ENCODE measurements around the gene CYP2W1. TPM values are rescaled to one million over a fixed set of nuclear protein-coding genes. Genes with fewer than 3 reads are reported as not detected.

The CYP2W1 gene
- total and polyA plus RNA-seq, 11 donors: not detected

DNA sequence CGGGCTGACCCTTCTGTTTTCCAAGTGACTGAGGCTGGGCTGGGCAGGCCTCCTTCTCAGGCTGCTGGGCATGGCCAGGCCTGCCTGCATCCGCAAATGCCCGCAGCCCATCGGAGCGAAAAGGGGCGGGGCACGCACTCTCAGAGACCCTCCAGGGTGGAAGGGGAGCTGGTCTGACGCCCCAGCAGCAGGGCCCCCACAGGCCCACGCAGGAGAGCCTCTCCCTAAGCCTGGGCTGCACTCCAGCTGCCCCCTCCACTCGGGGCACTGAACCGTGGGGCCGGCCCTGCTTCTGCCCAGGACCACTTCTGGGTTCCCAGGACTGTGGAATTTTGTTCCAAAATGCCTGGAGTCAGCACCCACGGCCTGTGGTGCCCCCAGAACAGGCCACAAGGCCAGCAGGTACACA lies 37.8 kb upstream of the CYP2W1 start:
- peaks cover 0 to 6% (median 0%) of the 10 kb centered on the region in 9 donors for H3K27me3 ChIP-seq
- peaks cover 0 to 20% (median 0%) of the 10 kb centered on the region in 12 donors for H3K4me1 ChIP-seq
- TF ChIP-seq POLR2A (IDR thresholded peaks at IDR 0.05): no peak
- TF ChIP-seq, protein P1, sequence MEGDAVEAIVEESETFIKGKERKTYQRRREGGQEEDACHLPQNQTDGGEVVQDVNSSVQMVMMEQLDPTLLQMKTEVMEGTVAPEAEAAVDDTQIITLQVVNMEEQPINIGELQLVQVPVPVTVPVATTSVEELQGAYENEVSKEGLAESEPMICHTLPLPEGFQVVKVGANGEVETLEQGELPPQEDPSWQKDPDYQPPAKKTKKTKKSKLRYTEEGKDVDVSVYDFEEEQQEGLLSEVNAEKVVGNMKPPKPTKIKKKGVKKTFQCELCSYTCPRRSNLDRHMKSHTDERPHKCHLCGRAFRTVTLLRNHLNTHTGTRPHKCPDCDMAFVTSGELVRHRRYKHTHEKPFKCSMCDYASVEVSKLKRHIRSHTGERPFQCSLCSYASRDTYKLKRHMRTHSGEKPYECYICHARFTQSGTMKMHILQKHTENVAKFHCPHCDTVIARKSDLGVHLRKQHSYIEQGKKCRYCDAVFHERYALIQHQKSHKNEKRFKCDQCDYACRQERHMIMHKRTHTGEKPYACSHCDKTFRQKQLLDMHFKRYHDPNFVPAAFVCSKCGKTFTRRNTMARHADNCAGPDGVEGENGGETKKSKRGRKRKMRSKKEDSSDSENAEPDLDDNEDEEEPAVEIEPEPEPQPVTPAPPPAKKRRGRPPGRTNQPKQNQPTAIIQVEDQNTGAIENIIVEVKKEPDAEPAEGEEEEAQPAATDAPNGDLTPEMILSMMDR (IDR thresholded peaks at IDR 0.05): no peak
- intact Hi-C loops (cut with DNase I): loop anchor here in 1 of 10 donors (5.0 kb wide), 1 partner anchor 33 kb away; no protein-coding TSS in a partner anchor
- no peak overlapping the region for H3K27ac ChIP-seq
- peaks cover 0 to 4% (median 0%) of the 10 kb centered on the region in 9 donors for H3K36me3 ChIP-seq
- peak in 3 of 5 donors; percentile 11 to 40 (median 13) for DNase-seq
- H3K4me3 ChIP-seq: no peak overlapping the region
- 87 to 89% (median 87%) methylated on average over 10 to 13 of the region's 13 CpGs for WGBS, 4 donors
- no peak for ATAC-seq
- peaks cover 0 to 9% (median 0%) of the 10 kb centered on the region in 12 donors for H3K9me3 ChIP-seq

DNA sequence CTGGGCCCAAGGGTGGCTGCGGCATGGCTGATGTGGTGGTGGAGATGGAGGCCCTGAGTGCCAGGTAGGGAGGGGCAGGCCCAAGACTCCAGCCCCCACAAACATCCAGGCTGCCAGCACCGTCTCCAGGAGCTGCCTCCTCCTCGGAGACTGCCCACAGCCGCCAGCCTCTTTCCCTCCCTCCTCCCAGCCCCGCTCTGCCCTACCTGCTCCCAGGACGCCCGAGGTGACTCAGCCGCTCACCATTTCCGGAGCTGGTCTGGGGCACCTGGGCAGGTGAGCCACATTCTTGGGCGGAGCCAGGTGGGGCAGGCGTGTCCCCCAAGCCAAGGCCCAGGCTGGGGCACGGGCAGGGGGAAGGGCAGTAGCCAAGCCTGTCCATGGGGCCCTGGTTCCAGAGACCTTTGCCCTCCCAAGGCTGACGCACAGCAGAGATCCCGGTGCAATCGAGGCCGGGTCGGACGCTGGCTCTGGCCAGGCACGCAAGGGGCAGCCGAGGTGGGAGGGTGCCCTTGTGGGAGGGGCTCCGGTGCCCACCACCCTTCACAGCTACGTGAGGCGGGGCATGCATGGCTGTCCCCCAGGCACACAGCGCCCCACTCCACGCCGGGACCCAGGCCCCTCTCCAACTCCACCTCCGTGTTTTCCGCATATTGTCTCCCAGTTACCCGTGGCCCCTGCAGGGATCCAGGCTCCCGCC lies 37.3 kb upstream of the CYP2W1 start:
- H3K27ac ChIP-seq: no peak overlapping the region
- peaks cover 0 to 17% (median 0%) of the 10 kb centered on the region in 12 donors for H3K4me1 ChIP-seq
- H3K4me3 ChIP-seq: no peak overlapping the region
- H3K36me3 ChIP-seq: peaks cover 0 to 4% (median 0%) of the 10 kb centered on the region in 9 donors
- ATAC-seq: peak in 2 of 4 donors; percentile 18 to 45
- WGBS, 4 donors: 80 to 88% (median 85%) methylated on average over 14 to 30 of the region's 30 CpGs
- peaks cover 0 to 6% (median 0%) of the 10 kb centered on the region in 9 donors for H3K27me3 ChIP-seq
- intact Hi-C loops (cut with DNase I): loop anchor here in 1 of 10 donors (5.0 kb wide), 1 partner anchor 33 kb away; no protein-coding TSS in a partner anchor
- peaks cover 0 to 5% (median 0%) of the 10 kb centered on the region in 12 donors for H3K9me3 ChIP-seq
- TF ChIP-seq, protein P1 (IDR thresholded peaks at IDR 0.05): no peak
- TF ChIP-seq POLR2A (IDR thresholded peaks at IDR 0.05): no peak
- peak in 3 of 5 donors; percentile 17 to 55 (median 25) for DNase-seq

DNA sequence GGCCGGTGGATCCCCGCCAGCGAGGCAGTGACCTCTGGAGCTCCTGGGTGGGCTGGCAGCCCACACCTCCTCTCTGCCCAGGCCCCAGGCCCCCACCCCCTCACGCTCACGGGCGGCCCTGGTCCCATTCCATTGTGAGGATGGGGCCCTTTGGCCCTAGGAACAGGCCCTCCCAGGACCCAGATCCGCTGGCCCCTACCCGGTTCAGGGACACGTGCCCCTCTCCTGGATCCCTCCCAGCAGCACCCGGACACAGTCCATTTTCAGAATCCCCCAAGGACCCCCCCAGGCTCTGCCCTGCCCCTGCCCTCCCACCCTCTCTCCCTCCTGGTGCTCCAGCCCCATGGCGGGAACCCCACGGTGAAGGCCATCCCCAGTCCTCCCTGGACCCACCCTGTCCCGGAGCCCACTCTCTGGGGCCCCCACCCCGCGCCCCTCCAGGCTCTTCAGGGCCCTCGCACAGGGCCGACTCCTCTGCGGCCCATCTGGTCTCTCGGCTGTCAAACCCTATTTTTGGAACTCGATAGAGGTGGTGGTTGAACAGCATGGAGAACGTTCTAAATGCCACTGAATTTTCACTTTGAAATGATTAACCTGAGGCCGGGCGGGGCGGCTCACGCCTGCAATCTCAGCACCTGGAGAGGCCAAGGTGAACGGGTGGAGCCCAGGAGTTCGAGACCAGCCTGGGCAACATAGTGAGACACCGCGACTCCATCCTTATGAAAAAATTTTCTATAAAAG lies 36.6 kb upstream of the CYP2W1 start:
- H3K4me1 ChIP-seq: peaks cover 0 to 10% (median 0%) of the 10 kb centered on the region in 12 donors
- intact Hi-C loops (cut with DNase I): loop anchor here in 1 of 10 donors (5.0 kb wide), 1 partner anchor 34 kb away; no protein-coding TSS in a partner anchor
- peaks cover 0 to 6% (median 0%) of the 10 kb centered on the region in 9 donors for H3K27me3 ChIP-seq
- no peak overlapping the region for H3K4me3 ChIP-seq
- no peak overlapping the region for H3K27ac ChIP-seq
- H3K36me3 ChIP-seq: peaks cover 0 to 4% (median 0%) of the 10 kb centered on the region in 9 donors
- H3K9me3 ChIP-seq: no peaks in the 10 kb centered on the region
- TF ChIP-seq, protein P1 (IDR thresholded peaks at IDR 0.05): no peak
- no peak for TF ChIP-seq POLR2A (IDR thresholded peaks at IDR 0.05)
- ATAC-seq: peak in 1 of 4 donors; percentile 39
- WGBS, 4 donors: 72 to 80% (median 73%) methylated on average over 29 of the region's 29 CpGs
- peak in 3 of 5 donors; percentile 1 to 53 (median 5) for DNase-seq
